ENCODE data around the gene RSPRY1.
"Not testable (repeated sequence)": the region's sequence is repeated elsewhere in the genome, so short reads cannot be mapped to it uniquely, and the experiment has no call there.

The RSPRY1 gene

GRCh38 chr16:57186872-57187854 lies 1.0 kb downstream of the RSPRY1 start:
- peak; percentile 13 for DNase-seq (ENCODE audit: low spot score)

GRCh38 chr16:57187902-57188710 lies 2.0 kb downstream of the RSPRY1 start:
- DNase-seq (ENCODE audit: low spot score), result not testable (repeated sequence)

GRCh38 chr16:57188711-57189002 lies 2.5 kb downstream of the RSPRY1 start:
- no peak for DNase-seq (ENCODE audit: low spot score)

GRCh38 chr16:57189527-57189926 lies 3.4 kb downstream of the RSPRY1 start:
- not testable (repeated sequence) for DNase-seq (ENCODE audit: low spot score)

- DNase-seq (ENCODE audit: low spot score), result no peak
Observed at GRCh38 chr16:57190136-57190535, 4.0 kb downstream of the RSPRY1 start.

GRCh38 chr16:57191056-57191571 lies 5.0 kb downstream of the RSPRY1 start:
- DNase-seq (ENCODE audit: low spot score), result no peak

GRCh38 chr16:57192146-57192545 lies 6.0 kb downstream of the RSPRY1 start:
- DNase-seq (ENCODE audit: low spot score), result no peak

GRCh38 chr16:57192720-57193486 lies 6.8 kb downstream of the RSPRY1 start:
- DNase-seq (ENCODE audit: low spot score), result no peak

- peak; percentile 84 for DNase-seq (ENCODE audit: low spot score)
Observed at GRCh38 chr16:57194512-57194911, 8.4 kb downstream of the RSPRY1 start.

- no peak for DNase-seq (ENCODE audit: low spot score)
Observed at GRCh38 chr16:57196286-57196685, 10.2 kb downstream of the RSPRY1 start.

- no peak for DNase-seq (ENCODE audit: low spot score)
Observed at GRCh38 chr16:57196753-57197152, 10.6 kb downstream of the RSPRY1 start.

- not testable (repeated sequence) for DNase-seq (ENCODE audit: low spot score)
Observed at GRCh38 chr16:57200321-57200720, 14.2 kb downstream of the RSPRY1 start.

- not testable (repeated sequence) for DNase-seq (ENCODE audit: low spot score)
Observed at GRCh38 chr16:57200926-57201325, 14.8 kb downstream of the RSPRY1 start.

- no peak for DNase-seq (ENCODE audit: low spot score)
Observed at GRCh38 chr16:57202095-57202886, 16.2 kb downstream of the RSPRY1 start.

GRCh38 chr16:57203451-57203850 lies 17.3 kb downstream of the RSPRY1 start:
- DNase-seq (ENCODE audit: low spot score), result no peak

GRCh38 chr16:57204675-57205074 lies 18.5 kb downstream of the RSPRY1 start:
- no peak for DNase-seq (ENCODE audit: low spot score)

GRCh38 chr16:57208926-57209325 lies 22.8 kb downstream of the RSPRY1 start:
- DNase-seq (ENCODE audit: low spot score), result no peak

- DNase-seq (ENCODE audit: low spot score), result no peak
Observed at GRCh38 chr16:57209780-57210179, 23.7 kb downstream of the RSPRY1 start.

- no peak for DNase-seq (ENCODE audit: low spot score)
Observed at GRCh38 chr16:57213462-57213861, 27.3 kb downstream of the RSPRY1 start.

- DNase-seq (ENCODE audit: low spot score), result no peak
Observed at GRCh38 chr16:57216968-57217367, 30.8 kb downstream of the RSPRY1 start.

GRCh38 chr16:57223057-57223456 lies 36.9 kb downstream of the RSPRY1 start:
- no peak for DNase-seq (ENCODE audit: low spot score)

Measured in AG20443 (cell line).